ENCODE measurements around the gene TMCC1.

Gene TMCC1

GRCh38 chr3:129749692-129750091, 143.8 kb downstream of the TMCC1 start:
- no peak overlapping the region for H2AFZ ChIP-seq (ENCODE audit: low read length)
- TF ChIP-seq EZH2phosphoT487 (IDR thresholded peaks at IDR 0.05; ENCODE audit: borderline replicate concordance): no peak
- TF ChIP-seq CTCF (conservative IDR thresholded peaks at IDR 0.05; ENCODE audit: low read length): no peak
- no peak overlapping the region for H3K4me3 ChIP-seq (ENCODE audit: low read length, poor library complexity, severe bottlenecking)
- no peaks in the 10 kb centered on the region for H3F3A ChIP-seq (ENCODE audit: low read depth)
- no peaks in the 10 kb centered on the region for H3K36me3 ChIP-seq (ENCODE audit: insufficient read depth, low read length)
- H4K20me1 ChIP-seq (ENCODE audit: insufficient read depth, low read length, poor library complexity, severe bottlenecking): no peaks in the 10 kb centered on the region
- no peaks in the 10 kb centered on the region for H3K27me3 ChIP-seq (ENCODE audit: insufficient read depth, low read length, poor library complexity, severe bottlenecking)
- peaks cover 15% of the 10 kb centered on the region for H3K9me3 ChIP-seq (ENCODE audit: insufficient read depth, low read depth, low read length)
- H3K79me2 ChIP-seq (ENCODE audit: insufficient read depth, low read length): peaks cover 3% of the 10 kb centered on the region; the same call in 1 of the 2 replicates
- no peak overlapping the region for H3K9ac ChIP-seq (ENCODE audit: low read depth, low read length, poor library complexity, severe bottlenecking)
- H3K4me2 ChIP-seq (ENCODE audit: low read depth, low read length, poor library complexity, severe bottlenecking): no peak overlapping the region
- no peaks in the 10 kb centered on the region for H3K9me2 ChIP-seq (replicated peaks; ENCODE audit: low read depth, low read length)
- peaks cover 14% of the 10 kb centered on the region for H3K4me1 ChIP-seq (ENCODE audit: insufficient read depth, low read length, poor library complexity, severe bottlenecking)

GRCh38 chr3:129747992-129748391, 145.5 kb downstream of the TMCC1 start:
- no peaks in the 10 kb centered on the region for H4K20me1 ChIP-seq (ENCODE audit: insufficient read depth, low read length, poor library complexity, severe bottlenecking)

GRCh38 chr3:129747136-129747535, 146.4 kb downstream of the TMCC1 start:
- Histone ChIP-seq H3K9me3 (ENCODE audit: insufficient read depth, low read depth, low read length) (no peaks in the 10 kb centered on the region), H3K4me3 (ENCODE audit: low read length, poor library complexity, severe bottlenecking) (no peak overlapping the region), H3K9me2 (replicated peaks; ENCODE audit: low read depth, low read length) (no peaks in the 10 kb centered on the region), H2AFZ (ENCODE audit: low read length) (no peak overlapping the region), H3K4me2 (ENCODE audit: low read depth, low read length, poor library complexity, severe bottlenecking) (no peak overlapping the region), H3K27me3 (ENCODE audit: insufficient read depth, low read length, poor library complexity, severe bottlenecking) (no peaks in the 10 kb centered on the region), H3K9ac (ENCODE audit: low read depth, low read length, poor library complexity, severe bottlenecking) (no peak overlapping the region), H3K36me3 (ENCODE audit: insufficient read depth, low read length) (no peaks in the 10 kb centered on the region), H3F3A (ENCODE audit: low read depth) (no peaks in the 10 kb centered on the region), H3K79me2 (ENCODE audit: insufficient read depth, low read length) (peaks cover 3% of the 10 kb centered on the region; the same call in 1 of the 2 replicates), H3K4me1 (ENCODE audit: insufficient read depth, low read length, poor library complexity, severe bottlenecking) (peaks cover 17% of the 10 kb centered on the region), H4K20me1 (ENCODE audit: insufficient read depth, low read length, poor library complexity, severe bottlenecking) (no peaks in the 10 kb centered on the region)
- no peak for TF ChIP-seq EZH2phosphoT487 (IDR thresholded peaks at IDR 0.05; ENCODE audit: borderline replicate concordance)
- TF ChIP-seq CTCF (conservative IDR thresholded peaks at IDR 0.05; ENCODE audit: low read length): no peak

More at GRCh38 chr3:129747992-129748391, 145.5 kb downstream of the TMCC1 start:
- TF ChIP-seq CTCF (conservative IDR thresholded peaks at IDR 0.05; ENCODE audit: low read length): no peak
- no peak for TF ChIP-seq EZH2phosphoT487 (IDR thresholded peaks at IDR 0.05; ENCODE audit: borderline replicate concordance)
- Histone ChIP-seq H3K9me2 (replicated peaks; ENCODE audit: low read depth, low read length) (no peaks in the 10 kb centered on the region), H3F3A (ENCODE audit: low read depth) (no peaks in the 10 kb centered on the region), H3K4me1 (ENCODE audit: insufficient read depth, low read length, poor library complexity, severe bottlenecking) (peaks cover 14% of the 10 kb centered on the region), H2AFZ (ENCODE audit: low read length) (no peak overlapping the region), H3K9me3 (ENCODE audit: insufficient read depth, low read depth, low read length) (peaks cover 4% of the 10 kb centered on the region; the same call in 1 of the 2 replicates), H3K79me2 (ENCODE audit: insufficient read depth, low read length) (peaks cover 3% of the 10 kb centered on the region; the same call in 1 of the 2 replicates), H3K36me3 (ENCODE audit: insufficient read depth, low read length) (no peaks in the 10 kb centered on the region), H3K4me2 (ENCODE audit: low read depth, low read length, poor library complexity, severe bottlenecking) (peak overlapping the region; percentile 39), H3K9ac (ENCODE audit: low read depth, low read length, poor library complexity, severe bottlenecking) (no peak overlapping the region), H3K4me3 (ENCODE audit: low read length, poor library complexity, severe bottlenecking) (no peak overlapping the region), H3K27me3 (ENCODE audit: insufficient read depth, low read length, poor library complexity, severe bottlenecking) (no peaks in the 10 kb centered on the region)
